Hepatocyte (in vitro differentiated cells): ENCODE measurements around the gene SPR. TPM values are rescaled to one million over a fixed set of nuclear protein-coding genes. Genes with fewer than 3 reads are reported as not detected.
"Not testable (repeated sequence)": the region's sequence is repeated elsewhere in the genome, so short reads cannot be mapped to it uniquely, and the experiment has no call there.

Source experiments
- DNase-seq: peaks from one replicate; pipeline ENCODE4 v3.0.0-alpha.2; 2016; ENCODE audit warnings: low spot score
- H2AFZ ChIP-seq: fragments of 200-600 bp; sonication (generic); 2 replicates; pipeline ENCODE4 v1.6.0; 2016; ENCODE audit warnings: antibody characterized with exemption, mild to moderate bottlenecking
- H3K27ac ChIP-seq: fragments of 200-600 bp; sonication (generic); 2 replicates; pipeline ENCODE4 v1.5.1; 2016; ENCODE audit warnings: mild to moderate bottlenecking
- H3K27me3 ChIP-seq: fragments of 200-600 bp; sonication (generic); 2 replicates; pipeline ENCODE4 v1.6.1; 2016
- H3K36me3 ChIP-seq: fragments of 200-600 bp; sonication (generic); replicated peaks from 2 replicates; pipeline ENCODE4 v1.5.1; 2016; ENCODE audit warnings: low read depth; ENCODE audit not compliant: insufficient read depth
- H3K4me1 ChIP-seq: fragments of 200-600 bp; sonication (generic); 2 replicates; pipeline ENCODE4 v1.5.1; 2016; ENCODE audit warnings: mild to moderate bottlenecking, moderate library complexity; ENCODE audit not compliant: insufficient read depth
- H3K4me2 ChIP-seq: fragments of 200-600 bp; sonication (generic); 2 replicates; pipeline ENCODE4 v1.6.0; 2016
- H3K4me3 ChIP-seq: fragments of 200-600 bp; sonication (generic); 2 replicates; pipeline ENCODE4 v1.5.1; 2016; ENCODE audit warnings: mild to moderate bottlenecking
- H3K79me2 ChIP-seq: fragments of 200-600 bp; sonication (generic); 2 replicates; pipeline ENCODE4 v1.6.0; 2017; ENCODE audit warnings: mild to moderate bottlenecking
- H3K9me2 ChIP-seq: fragments of 200-600 bp; sonication (generic); replicated peaks from 2 replicates; pipeline ENCODE4 v1.6.0; 2017; ENCODE audit warnings: mild to moderate bottlenecking; ENCODE audit not compliant: insufficient read depth
- H3K9me3 ChIP-seq: fragments of 200-600 bp; sonication (generic); 2 replicates; pipeline ENCODE4 v1.5.1; 2016; ENCODE audit warnings: low read depth, mild to moderate bottlenecking
- H4K20me1 ChIP-seq: fragments of 200-600 bp; sonication (generic); 2 replicates; pipeline ENCODE4 v1.6.0; 2016; ENCODE audit warnings: mild to moderate bottlenecking; ENCODE audit not compliant: insufficient read depth, poor library complexity, severe bottlenecking
- EZH2 ChIP-seq: fragments of 200-600 bp; sonication (generic); IDR thresholded peaks from 2 replicates; pipeline ENCODE4 v1.6.1; 2016; ENCODE audit warnings: antibody characterized with exemption, mild to moderate bottlenecking, borderline replicate concordance
- EZH2phosphoT487 ChIP-seq: fragments of 200-600 bp; sonication (generic); IDR thresholded peaks from one replicate; pipeline ENCODE4 v1.6.1; 2018; ENCODE audit warnings: antibody characterized with exemption, mild to moderate bottlenecking, low read depth, moderate library complexity; ENCODE audit not compliant: unreplicated experiment, severe bottlenecking
- WGBS: methylation state at CpG from one replicate; pipeline ENCODE4 v1.1.6; 2016; ENCODE audit warnings: low lambda C conversion rate; ENCODE audit errors: missing lambda C conversion rate; 5-methylcytosine and 5-hydroxymethylcytosine counted together
- polyA plus RNA-seq: library from polyadenylated mRNA; unstranded; fragments of >200 nt; fragmentation: Nextera tagmentation; extraction: Ambion mirVana; gene quantifications from 2 replicates; pipeline ENCODE4 v1.2.1, GENCODE V29; 2016
- total RNA-seq: library from RNA; depleted of rRNA; stranded (reverse); fragments of >200 nt; gene quantifications from 2 replicates; pipeline ENCODE4 v1.2.3, GENCODE V29; 2014
- TF ChIP-seq, protein P1 (sequence below): fragments of 200-600 bp; sonication (generic); IDR thresholded peaks from 2 replicates; pipeline ENCODE4 v1.5.1; 2016; ENCODE audit warnings: antibody characterized with exemption, mild to moderate bottlenecking; ENCODE audit not compliant: poor library complexity

Gene SPR
- total and polyA plus RNA-seq, 2 experiments from 2014 or later = 44.8 to 63.3 TPM

- no peaks in the 10 kb centered on the region for H3K9me2 ChIP-seq
- no peak overlapping the region for H3K4me3 ChIP-seq
- no peaks in the 10 kb centered on the region for H3K4me1 ChIP-seq
- H4K20me1 ChIP-seq = no peaks in the 10 kb centered on the region
- WGBS = 32% methylated on average over 3 of the region's 3 CpGs
- DNase-seq = no peak
- H3K27ac ChIP-seq = no peak overlapping the region
- TF ChIP-seq, protein P1, sequence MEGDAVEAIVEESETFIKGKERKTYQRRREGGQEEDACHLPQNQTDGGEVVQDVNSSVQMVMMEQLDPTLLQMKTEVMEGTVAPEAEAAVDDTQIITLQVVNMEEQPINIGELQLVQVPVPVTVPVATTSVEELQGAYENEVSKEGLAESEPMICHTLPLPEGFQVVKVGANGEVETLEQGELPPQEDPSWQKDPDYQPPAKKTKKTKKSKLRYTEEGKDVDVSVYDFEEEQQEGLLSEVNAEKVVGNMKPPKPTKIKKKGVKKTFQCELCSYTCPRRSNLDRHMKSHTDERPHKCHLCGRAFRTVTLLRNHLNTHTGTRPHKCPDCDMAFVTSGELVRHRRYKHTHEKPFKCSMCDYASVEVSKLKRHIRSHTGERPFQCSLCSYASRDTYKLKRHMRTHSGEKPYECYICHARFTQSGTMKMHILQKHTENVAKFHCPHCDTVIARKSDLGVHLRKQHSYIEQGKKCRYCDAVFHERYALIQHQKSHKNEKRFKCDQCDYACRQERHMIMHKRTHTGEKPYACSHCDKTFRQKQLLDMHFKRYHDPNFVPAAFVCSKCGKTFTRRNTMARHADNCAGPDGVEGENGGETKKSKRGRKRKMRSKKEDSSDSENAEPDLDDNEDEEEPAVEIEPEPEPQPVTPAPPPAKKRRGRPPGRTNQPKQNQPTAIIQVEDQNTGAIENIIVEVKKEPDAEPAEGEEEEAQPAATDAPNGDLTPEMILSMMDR = no peak
- TF ChIP-seq EZH2phosphoT487 (no peak), EZH2 (no peak)
- H3K9me3 ChIP-seq = no peaks in the 10 kb centered on the region
- no peaks in the 10 kb centered on the region for H3K79me2 ChIP-seq
- H3K27me3 ChIP-seq = peaks cover 56% of the 10 kb centered on the region
- no peaks in the 10 kb centered on the region for H3K36me3 ChIP-seq
- H3K4me2 ChIP-seq = no peak overlapping the region
- H2AFZ ChIP-seq = no peak overlapping the region
These were observed 14.2 kb downstream of the SPR start for GRCh38 chr2:72901426-72901825.

DNA sequence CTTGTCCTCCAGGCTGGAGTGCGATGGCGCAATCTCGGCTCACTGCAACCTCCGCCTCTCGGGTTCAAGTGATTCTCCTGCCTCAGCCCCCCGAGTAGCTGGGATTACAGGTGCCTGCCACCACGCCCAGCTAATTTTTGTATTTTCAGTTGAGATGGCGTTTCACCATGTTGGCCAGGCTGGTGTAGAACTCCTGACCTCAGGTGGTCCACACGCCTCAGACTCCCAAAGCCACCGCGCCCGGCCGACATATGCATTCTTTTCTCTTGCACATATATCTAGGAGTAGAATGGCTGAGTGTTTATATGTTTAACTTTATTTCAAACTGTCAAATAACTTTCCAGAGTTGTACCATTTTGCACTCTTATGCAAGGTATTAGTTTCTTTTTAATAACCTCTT lies 20.2 kb downstream of the SPR start:
- 80% methylated on average over 13 of the region's 13 CpGs for WGBS
- DNase-seq, H3K4me3 ChIP-seq, H3K9me3 ChIP-seq, H3K9me2 ChIP-seq, H3K4me2 ChIP-seq, H2AFZ ChIP-seq, H3K36me3 ChIP-seq, H3K4me1 ChIP-seq, H3K79me2 ChIP-seq, H3K27ac ChIP-seq, H4K20me1 ChIP-seq: not testable (repeated sequence)
- H3K27me3 ChIP-seq = peaks cover 94% of the 10 kb centered on the region

GRCh38 chr2:72908741-72909140 lies 21.5 kb downstream of the SPR start:
- H2AFZ ChIP-seq = no peak overlapping the region
- no peaks in the 10 kb centered on the region for H3K9me3 ChIP-seq
- no peak overlapping the region for H3K27ac ChIP-seq
- no peaks in the 10 kb centered on the region for H3K36me3 ChIP-seq
- no peaks in the 10 kb centered on the region for H4K20me1 ChIP-seq
- TF ChIP-seq EZH2 (no peak), EZH2phosphoT487 (no peak)
- TF ChIP-seq, protein P1 = no peak
- H3K9me2 ChIP-seq = no peaks in the 10 kb centered on the region
- 85% methylated on average over 3 of the region's 3 CpGs for WGBS
- no peak overlapping the region for H3K4me2 ChIP-seq
- DNase-seq = no peak
- H3K4me1 ChIP-seq = no peaks in the 10 kb centered on the region
- peaks cover 94% of the 10 kb centered on the region for H3K27me3 ChIP-seq
- H3K79me2 ChIP-seq = no peaks in the 10 kb centered on the region
- H3K4me3 ChIP-seq = no peak overlapping the region

GRCh38 chr2:72911256-72911655 lies 24.0 kb downstream of the SPR start:
- H3K36me3 ChIP-seq = no peaks in the 10 kb centered on the region
- H3K9me2 ChIP-seq = no peaks in the 10 kb centered on the region
- TF ChIP-seq EZH2phosphoT487 = no peak
- TF ChIP-seq, protein P1 = no peak
- no peak for TF ChIP-seq EZH2
- no peaks in the 10 kb centered on the region for H3K9me3 ChIP-seq
- H3K4me2 ChIP-seq = no peak overlapping the region
- no peaks in the 10 kb centered on the region for H3K79me2 ChIP-seq
- no peak overlapping the region for H3K4me3 ChIP-seq
- DNase-seq = no peak
- 35% methylated on average over 1 of the region's 1 CpG for WGBS
- peaks cover 94% of the 10 kb centered on the region for H3K27me3 ChIP-seq
- no peak overlapping the region for H2AFZ ChIP-seq
- H4K20me1 ChIP-seq = no peaks in the 10 kb centered on the region
- no peak overlapping the region for H3K27ac ChIP-seq
- peaks cover 7% of the 10 kb centered on the region for H3K4me1 ChIP-seq
